T-helper 2 cell (primary cell): ENCODE results near the gene PLEKHA4.

Experiments
- DNase-seq, 5 experiments: peaks; one replicate each; pipeline versions ENCODE4 v3.0.0 to v3.0.0-alpha.2; 2012 to 2022

The PLEKHA4 gene

DNA sequence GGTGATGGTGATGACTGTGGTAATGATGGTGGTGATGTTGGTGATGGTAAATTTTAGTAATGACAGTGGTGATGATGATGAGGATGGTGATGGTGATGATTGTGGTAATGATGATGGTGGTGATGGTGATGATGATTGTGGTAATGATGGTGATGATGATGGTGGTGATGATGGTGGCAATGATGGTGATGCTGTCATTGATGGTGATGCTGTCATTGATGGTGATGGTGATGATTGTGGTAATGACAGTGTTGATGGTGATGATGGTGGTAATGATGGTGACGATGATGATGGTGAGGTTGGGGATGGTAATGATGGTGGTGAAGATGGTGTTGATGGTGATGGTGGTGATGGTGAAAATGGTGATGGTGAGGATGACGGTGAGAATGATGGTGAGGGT, 45.9 kb downstream of the PLEKHA4 start:
- DNase-seq = no peak

DNA sequence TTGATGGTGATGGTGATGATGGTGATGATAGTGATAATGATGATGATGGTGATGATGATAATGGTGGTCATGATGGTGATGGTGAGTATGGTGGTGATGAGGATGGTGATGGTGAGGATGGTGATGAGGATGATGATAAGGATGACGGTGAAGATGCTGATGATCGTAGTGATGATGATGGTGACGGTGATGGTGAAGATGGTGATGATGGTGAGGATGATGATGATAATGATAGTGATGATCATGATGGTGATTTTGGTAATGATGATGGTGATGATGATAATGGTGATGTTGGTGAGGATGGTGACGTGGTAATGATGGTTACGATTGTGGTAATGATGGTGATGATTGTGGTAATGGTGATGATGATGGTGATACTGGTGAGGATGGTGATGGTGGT, 46.8 kb downstream of the PLEKHA4 start:
- DNase-seq = no peak

GRCh38 chr19:48819366-48819816, 49.0 kb downstream of the PLEKHA4 start:
- DNase-seq = no peak

DNA sequence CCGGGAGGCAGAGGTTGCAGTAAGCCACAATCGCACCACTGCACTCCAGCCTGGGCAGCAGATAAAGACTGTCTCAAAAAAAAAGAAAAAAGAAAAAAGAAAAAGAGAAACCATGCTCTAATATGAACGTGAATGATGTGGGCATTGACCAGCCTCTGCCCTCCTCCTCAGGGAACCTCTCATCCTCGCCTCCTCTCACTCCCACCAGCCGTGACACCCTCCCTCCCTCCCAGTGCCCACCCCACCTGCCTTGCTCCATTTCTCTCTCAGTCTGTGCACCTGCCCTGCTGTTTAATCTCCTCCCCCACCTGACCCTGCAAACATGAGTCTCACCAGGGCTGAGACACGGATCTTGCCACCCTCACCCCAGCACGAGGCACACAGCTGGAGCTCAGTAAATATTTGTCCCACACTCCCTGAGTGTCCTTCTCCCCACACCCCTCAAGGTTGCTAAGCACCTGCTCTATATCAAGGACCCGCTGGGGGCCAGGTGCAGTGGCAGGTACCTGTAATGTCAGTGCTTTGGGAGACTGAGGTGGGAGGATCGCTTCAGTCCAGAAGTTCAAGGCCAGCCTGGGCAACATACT, 50.1 kb downstream of the PLEKHA4 start:
- no peak for DNase-seq

DNA sequence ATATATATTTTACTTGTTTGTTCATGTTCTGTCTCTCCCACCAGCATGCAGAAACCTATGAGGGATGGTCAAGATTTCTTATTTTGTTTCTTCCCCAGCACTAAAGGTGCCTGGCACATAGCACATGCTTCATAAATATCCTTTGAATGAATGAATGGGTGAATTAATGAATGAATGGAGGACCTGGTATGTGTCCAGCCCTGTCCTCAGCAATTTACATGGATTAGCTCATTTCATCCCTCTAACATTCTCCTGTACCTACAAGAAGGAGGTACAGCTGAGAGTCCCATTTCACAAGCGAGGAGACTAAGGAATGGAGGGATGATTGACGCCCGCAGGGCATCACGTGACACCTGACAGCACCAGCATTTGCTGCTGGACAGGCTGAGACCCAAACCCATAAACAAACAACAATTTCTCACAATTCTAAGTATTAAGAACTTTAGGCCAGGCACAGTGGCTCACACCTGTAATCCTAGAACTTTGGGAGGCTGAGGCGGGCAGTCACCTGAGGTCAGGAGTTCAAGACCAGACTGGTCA, 50.8 kb downstream of the PLEKHA4 start:
- no peak for DNase-seq

DNA sequence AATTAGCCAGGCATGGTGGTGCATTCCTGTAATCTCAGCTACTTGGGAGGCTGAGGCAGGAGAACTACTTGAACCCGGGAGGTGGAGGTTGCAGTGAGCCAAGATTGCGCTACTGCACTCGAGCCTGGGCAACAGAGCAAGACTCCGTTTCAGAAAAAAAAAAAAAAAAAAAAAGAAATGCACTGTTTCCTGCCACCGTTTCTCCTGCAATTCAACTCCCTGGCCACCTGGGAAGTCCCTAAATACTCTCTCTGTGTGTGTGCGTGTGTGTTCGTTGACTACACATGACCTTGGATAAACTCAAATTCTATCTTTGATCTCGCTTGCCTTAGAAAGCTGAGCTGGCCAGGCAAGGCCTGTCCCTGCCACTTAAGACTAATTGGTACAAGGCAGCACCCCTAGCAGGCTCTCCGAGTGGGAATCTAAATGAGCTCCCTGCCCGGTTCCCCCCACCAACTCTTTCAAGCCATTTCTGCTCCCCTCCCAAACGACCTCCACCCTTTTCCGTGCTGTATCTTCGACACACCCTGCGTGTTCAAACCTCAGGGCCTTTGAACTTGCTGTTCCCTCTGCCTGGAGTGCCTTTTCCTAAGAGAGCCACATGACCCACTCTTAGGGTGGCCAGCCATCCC, 52.4 kb downstream of the PLEKHA4 start:
- peak in 1 of 5 experiments; percentile 63 for DNase-seq

- DNase-seq = no peak
Observed at GRCh38 chr19:48814895-48815294, 53.5 kb downstream of the PLEKHA4 start.

DNA sequence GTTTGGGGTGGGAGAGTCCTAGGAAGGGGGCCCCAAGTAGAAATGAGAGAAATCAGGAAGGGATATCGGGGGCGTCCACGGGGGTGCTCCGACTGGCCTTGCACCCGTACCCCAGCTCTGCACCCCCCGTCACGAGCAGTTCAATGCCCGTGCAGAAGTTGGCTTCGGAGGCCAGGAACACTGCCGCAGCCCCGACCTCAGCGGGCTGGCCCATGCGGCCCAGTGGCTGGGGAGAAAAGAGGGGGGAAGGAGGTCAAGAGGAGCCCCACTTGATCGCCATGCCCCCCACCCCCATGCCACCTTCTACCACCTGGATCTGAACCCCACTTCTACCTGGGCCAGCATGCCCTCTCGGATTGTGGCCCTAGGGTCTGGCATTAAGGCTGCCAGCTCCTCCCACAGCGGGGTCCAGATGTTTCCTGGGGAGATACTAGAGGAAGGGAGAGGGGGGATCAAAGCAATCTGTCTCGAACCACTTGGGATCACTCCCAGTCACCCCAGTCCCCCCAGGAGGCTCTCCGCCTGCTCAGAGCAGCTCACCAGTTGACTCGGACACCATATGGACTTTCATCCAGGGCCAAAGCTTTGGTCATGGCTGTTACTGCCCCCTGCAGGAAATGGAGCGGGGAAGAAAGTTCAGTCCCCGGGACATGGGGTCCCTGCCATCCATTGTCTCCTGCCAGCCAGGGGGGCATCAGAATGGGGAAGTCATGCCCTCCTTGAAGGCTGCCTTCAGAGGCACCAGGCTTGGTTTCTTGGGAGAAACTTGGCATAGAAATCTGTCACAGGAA, 55.1 kb downstream of the PLEKHA4 start:
- DNase-seq = no peak

DNA sequence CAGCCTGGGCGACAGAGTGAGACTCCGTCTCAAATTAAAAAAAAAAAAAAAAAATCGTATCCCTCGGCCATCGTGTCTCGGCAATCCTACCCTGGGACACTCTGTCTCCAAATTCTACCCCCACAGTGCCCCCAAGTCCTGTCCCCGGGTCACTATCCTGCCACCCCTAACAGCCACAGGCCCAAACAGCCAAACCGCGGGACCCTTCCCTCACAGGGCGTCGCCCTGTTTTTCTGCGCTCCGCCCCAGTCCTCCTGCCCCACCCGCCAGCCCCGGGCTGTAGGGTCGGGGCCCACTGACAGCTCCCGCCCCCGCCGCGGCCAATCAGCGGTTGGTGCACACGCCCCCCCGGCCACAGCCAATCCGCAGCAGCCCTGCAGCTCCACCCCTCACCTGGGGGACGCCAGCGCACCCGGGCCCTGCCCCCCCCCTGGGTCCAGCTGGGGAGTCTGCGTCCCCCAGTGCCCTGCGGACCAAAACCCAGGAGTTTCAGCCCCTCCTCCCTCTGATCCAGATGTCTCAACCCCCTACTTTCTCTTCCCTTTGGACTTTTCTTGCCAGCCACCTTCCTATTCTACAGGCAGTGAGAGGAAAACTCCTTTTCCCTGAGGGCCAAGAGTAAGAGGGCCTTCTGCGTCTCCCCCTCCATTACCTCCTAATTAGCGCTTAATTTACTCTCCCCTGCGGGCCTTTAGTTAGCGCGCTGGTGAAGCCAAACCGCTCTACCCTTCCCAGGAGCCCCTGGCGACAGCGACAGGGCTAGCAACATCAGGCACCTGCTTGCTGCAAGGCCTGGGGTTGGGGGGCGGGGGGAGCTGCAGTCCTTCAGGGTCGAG, 56.1 kb downstream of the PLEKHA4 start:
- DNase-seq = peak; percentile 30 to 84 (median 34)

GRCh38 chr19:48810151-48810550, 58.3 kb downstream of the PLEKHA4 start:
- no peak for DNase-seq

- DNase-seq = no peak
Observed at GRCh38 chr19:48807590-48808308, 60.7 kb downstream of the PLEKHA4 start.

DNA sequence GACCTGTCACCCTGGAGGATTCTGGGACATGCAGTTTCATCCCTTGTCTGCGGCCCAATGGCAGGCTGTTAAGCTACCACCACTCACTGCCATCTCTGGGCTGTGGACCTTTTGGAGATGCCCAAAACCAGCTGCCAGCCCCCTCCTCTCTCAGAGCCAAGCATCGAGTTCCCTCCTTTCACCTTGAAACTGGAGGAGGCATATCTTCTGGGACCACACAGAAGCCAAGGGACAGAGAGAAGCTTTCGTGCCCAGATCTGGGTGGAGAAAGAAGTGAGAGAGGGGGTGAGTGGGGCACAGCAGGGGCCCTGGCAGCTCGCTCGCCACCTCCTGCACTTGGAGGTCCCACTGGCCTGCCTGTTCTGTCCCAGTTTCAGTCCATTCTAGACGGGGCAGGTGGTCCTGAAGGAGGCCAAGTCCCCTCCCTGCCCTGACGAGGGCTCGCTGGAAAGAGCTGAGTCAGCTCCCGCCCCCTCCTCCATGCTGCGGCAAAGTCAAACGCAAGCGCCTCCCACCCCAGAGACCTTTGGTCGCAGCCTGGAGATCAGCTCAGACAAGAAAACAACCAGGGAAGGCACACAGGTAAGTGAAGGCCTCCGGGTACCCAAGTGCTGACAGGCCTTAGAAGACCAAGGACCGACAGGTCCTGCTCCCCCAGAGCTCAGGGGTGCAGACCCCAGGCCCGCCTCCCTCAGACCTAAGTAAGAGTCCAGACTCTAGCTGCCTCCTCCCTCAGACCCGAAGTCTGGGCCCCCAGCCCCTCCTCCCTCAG, 61.4 kb downstream of the PLEKHA4 start:
- DNase-seq = peak in 1 of 5 experiments; percentile 71

DNA sequence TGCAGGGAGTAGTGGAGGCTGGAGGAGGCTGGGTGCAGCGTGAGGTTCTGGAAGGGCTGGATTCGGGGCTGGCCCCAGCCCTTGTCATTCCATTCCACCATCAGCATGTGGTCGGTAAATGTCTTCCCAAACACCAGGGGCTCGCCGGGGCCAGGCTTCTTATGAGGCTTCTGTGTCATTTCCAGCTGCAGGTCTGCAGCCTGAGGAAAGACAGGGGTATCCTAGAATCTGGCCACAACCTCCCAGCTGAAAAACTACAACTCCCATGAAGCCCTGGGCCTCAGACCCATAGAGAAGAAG, 61.9 kb downstream of the PLEKHA4 start:
- DNase-seq = peak in 3 of 5 experiments; percentile 6 to 21 (median 20)

DNA sequence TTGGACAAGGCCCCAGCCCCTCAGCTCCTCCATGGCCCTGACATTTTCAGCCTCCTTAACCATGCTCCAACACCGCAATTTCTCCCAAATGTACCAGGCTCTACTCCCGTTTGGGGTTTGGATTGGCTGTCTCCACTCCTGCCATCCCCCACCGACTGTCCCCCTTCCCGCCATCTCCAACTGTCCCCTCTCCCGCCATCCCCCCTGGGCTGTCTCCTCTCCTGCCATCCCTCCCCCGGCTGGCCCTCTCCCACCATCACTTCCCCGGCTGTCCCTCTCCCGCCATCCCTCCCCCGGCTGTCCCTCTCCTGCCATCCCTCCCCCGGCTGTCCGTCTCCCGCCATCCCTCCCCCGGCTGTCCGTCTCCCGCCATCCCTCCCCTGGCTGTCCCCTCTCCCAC, 63.0 kb downstream of the PLEKHA4 start:
- no peak for DNase-seq

DNA sequence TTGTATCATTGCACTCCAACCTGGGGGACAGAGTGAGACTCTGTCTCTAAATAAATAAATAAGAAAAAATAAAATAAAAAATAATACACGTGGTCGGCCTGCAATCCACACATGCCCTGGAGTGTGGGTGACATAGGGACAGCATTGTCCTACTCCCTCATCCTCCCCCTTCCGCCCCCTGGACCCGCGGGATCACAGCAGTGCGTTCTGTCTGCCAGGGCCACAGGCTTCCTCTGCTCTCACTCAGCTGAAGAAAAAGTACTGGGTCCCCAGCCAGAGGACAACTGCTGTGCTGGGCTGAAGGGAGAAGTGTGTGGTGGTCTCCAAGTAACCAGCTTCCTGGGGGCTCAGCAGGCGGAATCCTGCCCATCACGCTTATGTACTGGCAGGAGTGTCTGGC, 63.9 kb downstream of the PLEKHA4 start:
- DNase-seq = no peak

- no peak for DNase-seq
Observed at GRCh38 chr19:48802623-48803022, 65.8 kb downstream of the PLEKHA4 start.

GRCh38 chr19:48799358-48800300, 68.8 kb downstream of the PLEKHA4 start:
- DNase-seq = no peak

- no peak for DNase-seq
Observed at GRCh38 chr19:48798937-48799336, 69.5 kb downstream of the PLEKHA4 start.

GRCh38 chr19:48797103-48797502, 71.3 kb downstream of the PLEKHA4 start:
- DNase-seq = no peak
